Stimulated activated CD4-positive, alpha-beta T cell treated with anti-CD3 and anti-CD28 coated beads, Interleukin-2, amount 100 ng/mL, for 48 hours (primary cell): Measurements from ENCODE around the gene ZKSCAN2.

Experiments used
- DNase-seq, 2 donors: peaks; one replicate each; pipeline ENCODE4 v3.0.0-alpha.2; 2020

ZKSCAN2 gene

GRCh38 chr16:25257470-25257955 is at the start of gene ZKSCAN2:
Gene ZKSCAN2, minus strand, starts transcription at chr16:25257845. Its CDS starts 718 bp downstream, at chr16:25257127.
- DNase-seq = peak; percentile 76

GRCh38 chr16:25299792-25300590 is 42.3 kb upstream of the ZKSCAN2 start:
- DNase-seq = no peak

GRCh38 chr16:25298165-25298872 is 40.7 kb upstream of the ZKSCAN2 start:
- no peak for DNase-seq

- DNase-seq = no peak
Observed at GRCh38 chr16:25297151-25297787, 39.6 kb upstream of the ZKSCAN2 start.

GRCh38 chr16:25291580-25291979 is 33.9 kb upstream of the ZKSCAN2 start:
- no peak for DNase-seq

GRCh38 chr16:25289466-25289865 is 31.8 kb upstream of the ZKSCAN2 start:
- no peak for DNase-seq

- DNase-seq = no peak
Observed at GRCh38 chr16:25279491-25279890, 21.8 kb upstream of the ZKSCAN2 start.

GRCh38 chr16:25271421-25271820 is 13.8 kb upstream of the ZKSCAN2 start:
- no peak for DNase-seq

- no peak for DNase-seq
Observed at GRCh38 chr16:25270577-25270976, 12.9 kb upstream of the ZKSCAN2 start.

- DNase-seq = no peak
Observed at GRCh38 chr16:25269879-25270278, 12.2 kb upstream of the ZKSCAN2 start.

GRCh38 chr16:25265968-25266367 is 8.3 kb upstream of the ZKSCAN2 start:
- DNase-seq = no peak

- no peak for DNase-seq
Observed at GRCh38 chr16:25264597-25264996, 7.0 kb upstream of the ZKSCAN2 start.

- no peak for DNase-seq
Observed at GRCh38 chr16:25260416-25260815, 2.8 kb upstream of the ZKSCAN2 start.

GRCh38 chr16:25258861-25259179 is 1.2 kb upstream of the ZKSCAN2 start:
- no peak for DNase-seq

GRCh38 chr16:25257956-25258860 is 563 bp upstream of the ZKSCAN2 start:
- DNase-seq = peak; percentile 72 to 73

- peak in 1 of 2 donors; percentile 3 for DNase-seq
Observed at GRCh38 chr16:25256695-25257469, 763 bp downstream of the ZKSCAN2 start.

GRCh38 chr16:25253322-25253721 is 4.3 kb downstream of the ZKSCAN2 start:
- no peak for DNase-seq

- no peak for DNase-seq
Observed at GRCh38 chr16:25250467-25250866, 7.2 kb downstream of the ZKSCAN2 start.

- DNase-seq = no peak
Observed at GRCh38 chr16:25235991-25236390, 21.7 kb downstream of the ZKSCAN2 start.

- DNase-seq = no peak
Observed at GRCh38 chr16:25228372-25228771, 29.3 kb downstream of the ZKSCAN2 start.

GRCh38 chr16:25224731-25225319 is 32.8 kb downstream of the ZKSCAN2 start:
- DNase-seq = no peak
